NT2/D1 (cell line): ENCODE measurements around the gene ADAM19.

Experiments used
- DNase-seq: peaks from one replicate; pipeline ENCODE4 v3.0.0-alpha.2; 2011; ENCODE audit warnings: low read depth, low spot score
- H3K27me3 ChIP-seq: 2 replicates; pipeline ENCODE4 v1.6.0; 2011; ENCODE audit warnings: mild to moderate bottlenecking; ENCODE audit not compliant: insufficient read length, insufficient read depth
- H3K36me3 ChIP-seq: 2 replicates; pipeline ENCODE4 v1.6.1; 2011; ENCODE audit warnings: mild to moderate bottlenecking, low read length, mixed read lengths; ENCODE audit not compliant: insufficient read depth, insufficient read length
- H3K4me1 ChIP-seq: 2 replicates; pipeline ENCODE4 v1.5.1; 2011; ENCODE audit not compliant: insufficient read depth, insufficient read length
- H3K4me3 ChIP-seq: 2 replicates; pipeline ENCODE4 v1.5.1; 2011; ENCODE audit warnings: low read depth; ENCODE audit not compliant: insufficient read length
- H3K9ac ChIP-seq: 2 replicates; pipeline ENCODE4 v1.6.0; 2011; ENCODE audit warnings: low read depth; ENCODE audit not compliant: insufficient read length
- H3K9me3 ChIP-seq: 2 replicates; pipeline ENCODE4 v1.5.1; 2011; ENCODE audit warnings: mild to moderate bottlenecking, low read length; ENCODE audit not compliant: insufficient read depth
- SUZ12 ChIP-seq: IDR thresholded peaks from 2 replicates; pipeline ENCODE4 v1.6.1; 2011; ENCODE audit not compliant: insufficient read length, insufficient read depth; ENCODE audit errors: extremely low read depth
- YY1 ChIP-seq: IDR thresholded peaks from 2 replicates; pipeline ENCODE4 v1.6.1; 2011; ENCODE audit not compliant: insufficient read length, insufficient read depth
- ZNF274 ChIP-seq: IDR thresholded peaks from 2 replicates; pipeline ENCODE4 v1.6.1; 2011; ENCODE audit warnings: mild to moderate bottlenecking, low read depth, low read length

ADAM19 gene

GRCh38 chr5:157612581-157612980, 37.0 kb upstream of the ADAM19 start:
- no peaks in the 10 kb centered on the region for H3K36me3 ChIP-seq
- no peaks in the 10 kb centered on the region for H3K27me3 ChIP-seq
- H3K9me3 ChIP-seq = no peaks in the 10 kb centered on the region
- H3K4me1 ChIP-seq = no peaks in the 10 kb centered on the region
- no peak overlapping the region for H3K9ac ChIP-seq
- no peak for DNase-seq
- no peak for TF ChIP-seq ZNF274
- no peak for TF ChIP-seq YY1
- no peak for TF ChIP-seq SUZ12
- no peak overlapping the region for H3K4me3 ChIP-seq

GRCh38 chr5:157611571-157612476, 36.2 kb upstream of the ADAM19 start:
- DNase-seq = no peak
- Histone ChIP-seq H3K9me3 (no peaks in the 10 kb centered on the region), H3K4me1 (no peaks in the 10 kb centered on the region), H3K9ac (no peak overlapping the region), H3K27me3 (no peaks in the 10 kb centered on the region), H3K36me3 (no peaks in the 10 kb centered on the region), H3K4me3 (no peak overlapping the region)
- no peak for TF ChIP-seq SUZ12

- Histone ChIP-seq H3K4me3 (no peak overlapping the region), H3K27me3 (no peaks in the 10 kb centered on the region)
- TF ChIP-seq ZNF274 (no peak), YY1 (no peak), SUZ12 (no peak)
Observed at GRCh38 chr5:157610990-157611389, 35.4 kb upstream of the ADAM19 start.

GRCh38 chr5:157608972-157609565, 33.5 kb upstream of the ADAM19 start:
- no peak for TF ChIP-seq ZNF274
- no peak for TF ChIP-seq YY1
- no peak for TF ChIP-seq SUZ12
- no peaks in the 10 kb centered on the region for H3K27me3 ChIP-seq
- H3K9me3 ChIP-seq = no peaks in the 10 kb centered on the region
- H3K36me3 ChIP-seq = no peaks in the 10 kb centered on the region
- H3K4me3 ChIP-seq = no peak overlapping the region
- DNase-seq = no peak
- no peak overlapping the region for H3K9ac ChIP-seq
- H3K4me1 ChIP-seq = no peaks in the 10 kb centered on the region

More at GRCh38 chr5:157610990-157611389, 35.4 kb upstream of the ADAM19 start:
- Histone ChIP-seq H3K36me3 (no peaks in the 10 kb centered on the region), H3K9ac (no peak overlapping the region), H3K9me3 (no peaks in the 10 kb centered on the region), H3K4me1 (no peaks in the 10 kb centered on the region)
- DNase-seq = no peak

GRCh38 chr5:157607371-157608161, 32.0 kb upstream of the ADAM19 start:
- Histone ChIP-seq H3K9ac (no peak overlapping the region), H3K4me1 (no peaks in the 10 kb centered on the region)
- DNase-seq = no peak

GRCh38 chr5:157606046-157606445, 30.5 kb upstream of the ADAM19 start:
- Histone ChIP-seq H3K9ac (no peak overlapping the region), H3K4me1 (no peaks in the 10 kb centered on the region), H3K9me3 (no peaks in the 10 kb centered on the region), H3K36me3 (no peaks in the 10 kb centered on the region), H3K27me3 (no peaks in the 10 kb centered on the region), H3K4me3 (no peak overlapping the region)
- no peak for TF ChIP-seq YY1
- no peak for TF ChIP-seq SUZ12
- TF ChIP-seq ZNF274 = no peak
- DNase-seq = no peak

More at GRCh38 chr5:157607371-157608161, 32.0 kb upstream of the ADAM19 start:
- TF ChIP-seq YY1 = no peak
- no peak for TF ChIP-seq ZNF274
- no peak for TF ChIP-seq SUZ12
- Histone ChIP-seq H3K4me3 (no peak overlapping the region), H3K27me3 (no peaks in the 10 kb centered on the region), H3K9me3 (no peaks in the 10 kb centered on the region), H3K36me3 (no peaks in the 10 kb centered on the region)
